ENCODE results near the gene RNF41.

RNF41 gene

DNA sequence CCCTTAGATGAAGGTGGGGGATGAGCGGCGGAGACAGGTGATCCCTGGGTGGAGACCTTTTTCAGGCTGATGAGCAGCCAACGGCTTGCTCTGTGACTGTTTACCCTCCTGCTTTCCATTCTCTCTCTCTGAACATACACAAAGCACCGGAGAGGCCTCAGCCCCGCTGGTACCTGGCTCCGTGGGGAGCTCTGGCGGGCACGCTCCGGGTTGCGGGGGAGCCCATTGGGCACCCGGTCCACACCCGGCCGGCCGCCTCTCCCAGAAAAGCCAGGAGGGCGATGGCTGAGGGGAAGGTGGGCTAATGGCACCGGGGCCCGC is 33.0 kb downstream of the RNF41 start:
- Histone ChIP-seq H3K4me1 (ENCODE audit: insufficient read depth, poor library complexity, severe bottlenecking) (peaks cover 7% of the 10 kb centered on the region), H3K4me3 (ENCODE audit: severe bottlenecking) (peak overlapping the region; percentile 81), H3K9me3 (ENCODE audit: severe bottlenecking) (no peaks in the 10 kb centered on the region), H3K27me3 (ENCODE audit: insufficient read depth, poor library complexity, severe bottlenecking) (no peaks in the 10 kb centered on the region), H3K36me3 (ENCODE audit: low read depth) (peaks cover 40% of the 10 kb centered on the region), H3K27ac (ENCODE audit: poor library complexity, severe bottlenecking) (peak overlapping the region; percentile 80)
- ATAC-seq (ENCODE audit: low read depth), result no peak
- no peak for DNase-seq (ENCODE audit: low spot score)
- TF ChIP-seq, protein P1, sequence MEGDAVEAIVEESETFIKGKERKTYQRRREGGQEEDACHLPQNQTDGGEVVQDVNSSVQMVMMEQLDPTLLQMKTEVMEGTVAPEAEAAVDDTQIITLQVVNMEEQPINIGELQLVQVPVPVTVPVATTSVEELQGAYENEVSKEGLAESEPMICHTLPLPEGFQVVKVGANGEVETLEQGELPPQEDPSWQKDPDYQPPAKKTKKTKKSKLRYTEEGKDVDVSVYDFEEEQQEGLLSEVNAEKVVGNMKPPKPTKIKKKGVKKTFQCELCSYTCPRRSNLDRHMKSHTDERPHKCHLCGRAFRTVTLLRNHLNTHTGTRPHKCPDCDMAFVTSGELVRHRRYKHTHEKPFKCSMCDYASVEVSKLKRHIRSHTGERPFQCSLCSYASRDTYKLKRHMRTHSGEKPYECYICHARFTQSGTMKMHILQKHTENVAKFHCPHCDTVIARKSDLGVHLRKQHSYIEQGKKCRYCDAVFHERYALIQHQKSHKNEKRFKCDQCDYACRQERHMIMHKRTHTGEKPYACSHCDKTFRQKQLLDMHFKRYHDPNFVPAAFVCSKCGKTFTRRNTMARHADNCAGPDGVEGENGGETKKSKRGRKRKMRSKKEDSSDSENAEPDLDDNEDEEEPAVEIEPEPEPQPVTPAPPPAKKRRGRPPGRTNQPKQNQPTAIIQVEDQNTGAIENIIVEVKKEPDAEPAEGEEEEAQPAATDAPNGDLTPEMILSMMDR (IDR thresholded peaks at IDR 0.05; ENCODE audit: poor library complexity, severe bottlenecking), result no peak

DNA sequence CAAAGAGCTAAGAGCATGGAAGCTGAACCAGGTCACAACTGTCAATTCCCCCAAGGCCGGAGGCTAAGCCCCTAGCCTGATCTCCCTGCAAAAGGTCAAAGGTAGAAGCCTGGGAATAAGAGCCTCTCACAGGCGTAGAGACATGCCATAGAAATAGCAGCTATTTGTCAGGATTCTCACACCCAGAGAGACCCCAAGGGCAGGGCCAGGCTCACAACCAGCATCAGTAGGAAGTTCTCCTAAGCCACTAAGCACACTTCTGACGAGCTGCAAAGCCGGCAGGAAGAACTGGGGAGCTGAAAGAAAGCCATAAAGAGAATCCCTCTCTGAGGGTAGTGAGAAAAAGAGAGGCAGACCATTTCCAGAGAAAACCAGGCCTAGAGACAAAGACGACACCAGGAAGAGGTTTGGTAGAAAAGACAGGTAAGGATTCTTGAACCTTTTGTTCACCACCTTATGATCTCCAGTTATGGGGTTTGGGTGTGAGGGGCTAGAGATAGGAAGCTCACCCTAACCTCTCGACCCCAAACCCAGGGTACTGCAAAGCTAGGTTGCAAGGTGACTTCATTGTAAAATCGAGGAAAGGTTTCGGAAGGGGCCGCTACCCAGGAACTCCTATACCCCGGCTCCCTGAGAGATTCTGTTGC is 33.5 kb downstream of the RNF41 start:
- peak overlapping the region; percentile 80 for H3K27ac ChIP-seq (ENCODE audit: poor library complexity, severe bottlenecking)
- no peak for DNase-seq (ENCODE audit: low spot score)
- H3K4me3 ChIP-seq (ENCODE audit: severe bottlenecking), result peak overlapping the region; percentile 81
- peaks cover 45% of the 10 kb centered on the region for H3K36me3 ChIP-seq (ENCODE audit: low read depth)
- H3K27me3 ChIP-seq (ENCODE audit: insufficient read depth, poor library complexity, severe bottlenecking), result no peaks in the 10 kb centered on the region
- TF ChIP-seq, protein P1 (IDR thresholded peaks at IDR 0.05; ENCODE audit: poor library complexity, severe bottlenecking), result no peak
- ATAC-seq (ENCODE audit: low read depth), result no peak
- peaks cover 7% of the 10 kb centered on the region for H3K4me1 ChIP-seq (ENCODE audit: insufficient read depth, poor library complexity, severe bottlenecking)
- H3K9me3 ChIP-seq (ENCODE audit: severe bottlenecking), result no peaks in the 10 kb centered on the region

DNA sequence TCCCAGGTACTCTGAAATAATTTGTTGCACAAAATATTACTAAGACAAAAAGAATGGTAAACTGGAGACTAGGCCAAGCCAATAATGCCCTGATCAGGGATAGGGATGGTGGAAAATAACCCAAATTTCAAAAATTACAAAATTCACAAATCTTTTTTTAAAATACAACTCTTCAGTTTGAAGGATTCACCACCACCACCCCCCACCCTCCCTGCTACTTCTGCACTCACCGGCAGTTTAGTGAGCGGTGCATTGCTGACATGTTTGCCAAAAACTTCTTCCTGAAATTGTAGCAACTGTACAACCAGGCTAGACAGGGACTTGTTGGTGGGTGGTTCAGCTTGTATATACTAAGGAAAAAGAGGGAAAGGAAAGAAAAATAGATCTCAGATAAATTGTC is 34.8 kb downstream of the RNF41 start:
- H3K36me3 ChIP-seq (ENCODE audit: low read depth), result peaks cover 55% of the 10 kb centered on the region
- peaks cover 7% of the 10 kb centered on the region for H3K4me1 ChIP-seq (ENCODE audit: insufficient read depth, poor library complexity, severe bottlenecking)
- H3K4me3 ChIP-seq (ENCODE audit: severe bottlenecking), result no peak overlapping the region
- H3K9me3 ChIP-seq (ENCODE audit: severe bottlenecking), result no peaks in the 10 kb centered on the region
- ATAC-seq (ENCODE audit: low read depth), result no peak
- peak overlapping the region; percentile 80 for H3K27ac ChIP-seq (ENCODE audit: poor library complexity, severe bottlenecking)
- DNase-seq (ENCODE audit: low spot score), result no peak
- TF ChIP-seq, protein P1 (IDR thresholded peaks at IDR 0.05; ENCODE audit: poor library complexity, severe bottlenecking), result no peak
- H3K27me3 ChIP-seq (ENCODE audit: insufficient read depth, poor library complexity, severe bottlenecking), result no peaks in the 10 kb centered on the region

DNA sequence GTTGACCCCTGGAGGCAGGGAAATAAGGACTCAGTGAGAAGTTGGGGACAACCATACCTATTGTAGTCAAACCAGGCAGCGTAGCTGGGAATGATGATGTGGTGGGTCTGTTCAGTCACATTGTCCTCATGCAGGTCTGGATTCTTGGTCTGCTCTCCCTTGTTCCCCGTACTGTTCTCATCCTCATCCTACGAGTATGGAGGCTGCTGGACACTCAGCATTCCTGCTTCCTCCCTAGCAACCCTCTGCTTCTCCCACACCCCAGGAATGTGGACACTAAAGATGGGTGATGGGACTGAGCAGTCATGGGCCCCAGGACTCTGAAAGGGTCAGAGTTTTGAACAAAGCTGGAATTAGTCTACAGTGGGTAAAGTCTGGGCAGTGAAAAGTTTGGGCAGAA is 43.4 kb downstream of the RNF41 start:
- DNase-seq (ENCODE audit: low spot score) (no peak), ATAC-seq (ENCODE audit: low read depth) (peak; percentile 12; the same call in 2 of the 3 replicates)
- Histone ChIP-seq H3K27ac (ENCODE audit: poor library complexity, severe bottlenecking) (no peak overlapping the region), H3K4me3 (ENCODE audit: severe bottlenecking) (no peak overlapping the region), H3K4me1 (ENCODE audit: insufficient read depth, poor library complexity, severe bottlenecking) (no peaks in the 10 kb centered on the region), H3K27me3 (ENCODE audit: insufficient read depth, poor library complexity, severe bottlenecking) (no peaks in the 10 kb centered on the region), H3K9me3 (ENCODE audit: severe bottlenecking) (no peaks in the 10 kb centered on the region), H3K36me3 (ENCODE audit: low read depth) (peaks cover 77% of the 10 kb centered on the region)
- TF ChIP-seq, protein P1 (IDR thresholded peaks at IDR 0.05; ENCODE audit: poor library complexity, severe bottlenecking), result no peak

DNA sequence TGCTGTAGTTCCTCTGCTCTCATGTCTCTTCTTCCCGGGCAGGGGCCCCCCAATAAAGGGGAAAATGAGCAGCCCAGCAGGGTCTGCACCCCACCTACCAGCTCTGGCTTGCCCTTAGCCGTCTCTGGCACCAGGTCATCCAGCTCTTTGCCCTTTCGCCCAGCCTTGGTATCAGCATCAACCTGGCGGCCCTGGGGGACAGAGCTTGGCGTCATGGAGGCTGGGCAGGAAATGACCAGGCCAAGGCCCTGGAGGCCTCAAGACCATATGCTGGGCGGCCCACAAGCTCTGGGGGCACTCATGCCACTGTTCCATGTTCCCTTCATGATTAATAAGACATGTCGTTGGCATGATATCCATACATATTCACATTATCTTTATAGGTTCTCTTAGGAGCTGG is 48.9 kb downstream of the RNF41 start:
- H3K9me3 ChIP-seq (ENCODE audit: severe bottlenecking), result no peaks in the 10 kb centered on the region
- no peaks in the 10 kb centered on the region for H3K4me1 ChIP-seq (ENCODE audit: insufficient read depth, poor library complexity, severe bottlenecking)
- ATAC-seq (ENCODE audit: low read depth) (no peak), DNase-seq (ENCODE audit: low spot score) (no peak)
- no peaks in the 10 kb centered on the region for H3K27me3 ChIP-seq (ENCODE audit: insufficient read depth, poor library complexity, severe bottlenecking)
- H3K27ac ChIP-seq (ENCODE audit: poor library complexity, severe bottlenecking), result no peak overlapping the region
- TF ChIP-seq, protein P1 (IDR thresholded peaks at IDR 0.05; ENCODE audit: poor library complexity, severe bottlenecking), result no peak
- no peak overlapping the region for H3K4me3 ChIP-seq (ENCODE audit: severe bottlenecking)
- H3K36me3 ChIP-seq (ENCODE audit: low read depth), result peaks cover 91% of the 10 kb centered on the region

Measured in RWPE2 (cell line).